Forelimb muscle (tissue), 1 donor: Measurements from ENCODE around the gene HOXC9. TPM values are rescaled to one million over a fixed set of nuclear protein-coding genes. Genes with fewer than 3 reads are reported as not detected.

Experiments used
- DNase-seq: peaks from one replicate; pipeline ENCODE4 v3.0.0-alpha.2; 2013; ENCODE audit warnings: low read depth
- polyA plus RNA-seq: library from polyadenylated mRNA; unstranded; fragments of 120-200 nt; gene quantifications from one replicate; pipeline ENCODE4 v1.2.1, GENCODE V29; 2013; ENCODE audit not compliant: insufficient read length

HOXC9 gene
- 0.52 TPM for polyA plus RNA-seq

- no peak for DNase-seq
Observed at GRCh38 chr12:54000116-54001114, at the start of gene HOXC9. Gene HOXC9 (plus strand): TSS chr12:54000161. CDS start chr12:54000189, 28 bp downstream.

- DNase-seq, result no peak
Observed at GRCh38 chr12:53950437-53950773, 49.6 kb upstream of the HOXC9 start.

GRCh38 chr12:53950789-53951576, 49.0 kb upstream of the HOXC9 start:
- no peak for DNase-seq

- DNase-seq, result no peak
Observed at GRCh38 chr12:53951577-53952334, 48.2 kb upstream of the HOXC9 start.

GRCh38 chr12:53952335-53952694, 47.6 kb upstream of the HOXC9 start:
- no peak for DNase-seq

GRCh38 chr12:53952871-53953734, 46.9 kb upstream of the HOXC9 start:
- no peak for DNase-seq

- no peak for DNase-seq
Observed at GRCh38 chr12:53953831-53954693, 45.9 kb upstream of the HOXC9 start.

- no peak for DNase-seq
Observed at GRCh38 chr12:53954694-53955035, 45.3 kb upstream of the HOXC9 start, which contains the start of gene HOXC12. Gene HOXC12 (plus strand): TSS chr12:53954903. CDS start chr12:53954930, 27 bp downstream.

GRCh38 chr12:53955036-53955775, 44.8 kb upstream of the HOXC9 start:
- DNase-seq, result no peak

- no peak for DNase-seq
Observed at GRCh38 chr12:53955776-53956250, 44.1 kb upstream of the HOXC9 start.

GRCh38 chr12:53956251-53956887, 43.6 kb upstream of the HOXC9 start:
- no peak for DNase-seq

- no peak for DNase-seq
Observed at GRCh38 chr12:53956914-53957536, 42.9 kb upstream of the HOXC9 start.

- no peak for DNase-seq
Observed at GRCh38 chr12:53958128-53958527, 41.8 kb upstream of the HOXC9 start.

GRCh38 chr12:53959314-53959713, 40.6 kb upstream of the HOXC9 start:
- no peak for DNase-seq

- no peak for DNase-seq
Observed at GRCh38 chr12:53960187-53961024, 39.6 kb upstream of the HOXC9 start.

- no peak for DNase-seq
Observed at GRCh38 chr12:53961025-53961761, 38.8 kb upstream of the HOXC9 start.
